IPS DF 19.7 (cell line): Measurements from ENCODE around the gene GNPNAT1.
"Not testable (repeated sequence)": the region's sequence is repeated elsewhere in the genome, so short reads cannot be mapped to it uniquely, and the experiment has no call there.

Source experiments
- DNase-seq: peaks from one replicate; pipeline ENCODE4 v3.0.0-alpha.2; 2013; ENCODE audit warnings: low read depth, low spot score

Gene GNPNAT1

GRCh38 chr14:52729585-52729924 is 61.9 kb downstream of the GNPNAT1 start:
- DNase-seq, result no peak

GRCh38 chr14:52729035-52729434 is 62.4 kb downstream of the GNPNAT1 start:
- DNase-seq, result not testable (repeated sequence)

- not testable (repeated sequence) for DNase-seq
These were observed 63.9 kb downstream of the GNPNAT1 start for GRCh38 chr14:52727509-52727908.
